ENCODE data around the gene CHCHD6. TPM values are rescaled to one million over a fixed set of nuclear protein-coding genes. Genes with fewer than 3 reads are reported as not detected.

The CHCHD6 gene
- total RNA-seq, 1 experiment from 2014 or later, result 33.0 TPM

DNA sequence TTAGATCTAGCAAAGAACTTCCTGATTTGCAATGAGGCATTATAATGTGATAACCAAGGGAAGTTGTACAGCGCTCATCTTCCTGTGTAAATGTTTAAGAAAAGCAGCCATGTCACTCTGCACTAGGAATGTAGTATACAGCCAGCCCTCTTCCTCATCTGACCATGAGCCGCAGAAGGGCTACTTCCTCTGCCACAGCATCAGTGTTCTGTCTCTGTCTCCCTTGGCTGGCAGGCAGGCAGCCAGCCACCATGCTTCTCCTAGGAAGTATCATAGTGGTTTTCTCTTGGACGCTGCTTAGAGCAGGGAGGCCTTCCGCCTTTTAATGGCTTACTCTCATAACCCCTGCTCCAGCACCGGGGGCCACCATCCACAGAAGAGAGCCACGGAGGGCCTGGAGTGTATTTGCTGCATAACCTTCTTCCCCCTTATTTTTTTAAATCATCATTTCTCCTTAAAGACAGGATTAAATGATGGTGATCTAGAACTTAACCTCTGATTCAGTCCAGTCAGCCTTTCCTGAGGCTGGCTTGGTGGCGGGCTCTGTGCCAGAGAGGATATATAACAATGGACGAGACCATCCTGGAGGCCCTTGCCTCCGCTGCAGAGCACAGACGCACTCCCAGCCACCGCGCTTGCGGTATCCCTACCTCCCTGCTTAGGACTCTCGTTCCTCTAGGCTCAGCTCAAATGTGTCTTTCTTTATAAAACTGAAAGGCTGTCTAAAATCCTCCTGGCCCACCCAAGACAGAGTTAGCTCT lies 221.6 kb downstream of the CHCHD6 start:
- no peak overlapping the region for H3K4me3 ChIP-seq (ENCODE audit: low read length)
- H3K27ac ChIP-seq (ENCODE audit: low read length), result peak overlapping the region; percentile 81
- DNase-seq (no peak), ATAC-seq (no peak)
- no peaks in the 10 kb centered on the region for H3K36me3 ChIP-seq (ENCODE audit: low read depth, low read length)
- no TSS peak for BruUV-seq (replicated peaks)
- no peak overlapping the region for H3K4me2 ChIP-seq (ENCODE audit: low read length)
- H3K27me3 ChIP-seq (ENCODE audit: low read length), result no peaks in the 10 kb centered on the region
- H3K4me1 ChIP-seq (ENCODE audit: insufficient read depth, low read length), result peaks cover 34% of the 10 kb centered on the region
- no peaks in the 10 kb centered on the region for H3K9me3 ChIP-seq (ENCODE audit: low read length)
- H3K9me2 ChIP-seq (replicated peaks; ENCODE audit: low read length), result no peaks in the 10 kb centered on the region
- no peak overlapping the region for H2AFZ ChIP-seq (ENCODE audit: low read length)
- no peaks in the 10 kb centered on the region for H3F3A ChIP-seq (ENCODE audit: low read length, unreplicated experiment)
- no peaks in the 10 kb centered on the region for H4K20me1 ChIP-seq (ENCODE audit: low read length)
- no peaks in the 10 kb centered on the region for H3K79me2 ChIP-seq (ENCODE audit: low read length)
- ChIA-PET CTCF (no interaction called here), POLR2A (ENCODE audit: unreplicated experiment) (no interaction called here)
- H3K9ac ChIP-seq (ENCODE audit: low read length), result no peak overlapping the region
- intact Hi-C loops (cut with micrococcal nuclease), result loop anchor here (5.0 kb wide), 1 partner anchor 37 kb away; no protein-coding TSS in a partner anchor
- TF ChIP-seq EZH2 (IDR thresholded peaks at IDR 0.05; ENCODE audit: low read length, unreplicated experiment), result no peak

DNA sequence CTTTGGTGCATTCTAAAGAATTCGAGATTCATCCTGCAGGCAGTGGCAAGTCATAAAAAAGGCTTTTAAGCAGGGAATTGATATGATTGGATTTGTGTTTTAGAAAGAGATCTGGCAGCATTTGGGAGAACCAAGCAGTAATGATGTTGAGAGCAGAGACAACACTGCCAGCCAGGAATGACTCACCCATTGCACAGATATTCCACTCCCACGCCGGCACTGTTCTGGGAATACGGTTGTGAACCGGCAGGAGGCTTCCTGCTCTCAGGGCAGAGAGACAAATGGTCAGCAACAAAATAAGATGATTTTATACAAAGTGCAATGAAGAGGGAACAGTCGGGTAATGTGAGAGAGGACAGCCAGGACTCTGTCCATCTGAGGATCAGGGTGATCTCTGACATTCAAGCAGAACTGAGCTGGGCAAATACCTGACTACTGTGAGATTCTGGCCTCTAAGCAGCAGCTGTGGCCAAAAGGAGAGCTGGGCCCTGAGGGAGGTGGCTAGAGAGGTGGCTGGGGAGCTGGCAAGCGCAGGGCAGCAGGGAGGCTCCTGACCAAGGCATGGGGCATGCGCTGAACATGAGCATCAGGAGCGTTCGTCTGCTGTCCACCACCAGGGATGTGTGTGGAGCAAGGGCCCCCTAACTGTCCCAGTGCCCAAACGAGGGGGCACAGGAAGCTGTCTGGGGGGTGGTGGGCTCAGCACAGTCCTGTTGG lies 222.8 kb downstream of the CHCHD6 start:
- TF ChIP-seq, protein P1, sequence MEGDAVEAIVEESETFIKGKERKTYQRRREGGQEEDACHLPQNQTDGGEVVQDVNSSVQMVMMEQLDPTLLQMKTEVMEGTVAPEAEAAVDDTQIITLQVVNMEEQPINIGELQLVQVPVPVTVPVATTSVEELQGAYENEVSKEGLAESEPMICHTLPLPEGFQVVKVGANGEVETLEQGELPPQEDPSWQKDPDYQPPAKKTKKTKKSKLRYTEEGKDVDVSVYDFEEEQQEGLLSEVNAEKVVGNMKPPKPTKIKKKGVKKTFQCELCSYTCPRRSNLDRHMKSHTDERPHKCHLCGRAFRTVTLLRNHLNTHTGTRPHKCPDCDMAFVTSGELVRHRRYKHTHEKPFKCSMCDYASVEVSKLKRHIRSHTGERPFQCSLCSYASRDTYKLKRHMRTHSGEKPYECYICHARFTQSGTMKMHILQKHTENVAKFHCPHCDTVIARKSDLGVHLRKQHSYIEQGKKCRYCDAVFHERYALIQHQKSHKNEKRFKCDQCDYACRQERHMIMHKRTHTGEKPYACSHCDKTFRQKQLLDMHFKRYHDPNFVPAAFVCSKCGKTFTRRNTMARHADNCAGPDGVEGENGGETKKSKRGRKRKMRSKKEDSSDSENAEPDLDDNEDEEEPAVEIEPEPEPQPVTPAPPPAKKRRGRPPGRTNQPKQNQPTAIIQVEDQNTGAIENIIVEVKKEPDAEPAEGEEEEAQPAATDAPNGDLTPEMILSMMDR (conservative IDR thresholded peaks at IDR 0.05; ENCODE audit: low read depth, low read length), result no peak
- no peak for TF ChIP-seq EZH2phosphoT487 (IDR thresholded peaks at IDR 0.05; ENCODE audit: borderline replicate concordance, low read length)
- TF ChIP-seq EZH2 (IDR thresholded peaks at IDR 0.05; ENCODE audit: low read length, unreplicated experiment), result no peak
- Histone ChIP-seq H3F3A (ENCODE audit: low read length, unreplicated experiment) (no peaks in the 10 kb centered on the region), H3K4me2 (ENCODE audit: low read length) (peak overlapping the region; percentile 32), H3K9ac (ENCODE audit: low read length) (peak overlapping the region; percentile 59), H3K9me3 (ENCODE audit: low read length) (no peaks in the 10 kb centered on the region), H2AFZ (ENCODE audit: low read length) (no peak overlapping the region), H3K27ac (ENCODE audit: low read length) (peak overlapping the region; percentile 81), H3K4me3 (ENCODE audit: low read length) (no peak overlapping the region), H3K27me3 (ENCODE audit: low read length) (no peaks in the 10 kb centered on the region), H3K36me3 (ENCODE audit: low read depth, low read length) (no peaks in the 10 kb centered on the region), H3K9me2 (replicated peaks; ENCODE audit: low read length) (no peaks in the 10 kb centered on the region), H3K79me2 (ENCODE audit: low read length) (no peaks in the 10 kb centered on the region), H3K4me1 (ENCODE audit: insufficient read depth, low read length) (peaks cover 40% of the 10 kb centered on the region), H4K20me1 (ENCODE audit: low read length) (no peaks in the 10 kb centered on the region)
- ATAC-seq, result peak; percentile 91
- intact Hi-C loops (cut with micrococcal nuclease), result loop anchor here (5.0 kb wide), 1 partner anchor 35 kb away; no protein-coding TSS in a partner anchor
- POLR2A ChIA-PET (ENCODE audit: unreplicated experiment), result no interaction called here
- no TSS peak for BruUV-seq (replicated peaks)
- CTCF ChIA-PET, result no interaction called here
- peak; percentile 76 for DNase-seq

DNA sequence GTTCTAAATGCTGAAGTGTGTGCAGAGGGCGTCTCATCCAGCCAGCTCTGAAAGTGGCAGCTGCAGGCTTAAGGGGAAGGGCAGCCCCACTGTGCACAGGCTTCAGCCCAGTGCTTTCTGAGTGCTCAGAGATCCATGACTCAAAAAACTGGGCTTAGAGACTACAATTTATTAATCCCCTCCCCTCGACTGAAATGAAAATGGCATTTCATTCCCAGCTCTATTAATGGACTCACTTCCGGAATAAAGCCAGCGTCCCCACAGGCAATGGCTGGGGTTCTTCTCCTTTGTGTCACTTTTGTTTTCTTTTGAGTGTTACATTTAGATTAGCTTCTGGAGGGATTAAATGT lies 223.3 kb downstream of the CHCHD6 start:
- CTCF ChIA-PET, result no interaction called here
- no peaks in the 10 kb centered on the region for H3F3A ChIP-seq (ENCODE audit: low read length, unreplicated experiment)
- no peak for ATAC-seq
- H3K4me3 ChIP-seq (ENCODE audit: low read length), result no peak overlapping the region
- TF ChIP-seq EZH2 (IDR thresholded peaks at IDR 0.05; ENCODE audit: low read length, unreplicated experiment) (no peak), EZH2phosphoT487 (IDR thresholded peaks at IDR 0.05; ENCODE audit: borderline replicate concordance, low read length) (no peak)
- TF ChIP-seq, protein P1 (conservative IDR thresholded peaks at IDR 0.05; ENCODE audit: low read depth, low read length), result no peak
- H3K4me2 ChIP-seq (ENCODE audit: low read length), result peak overlapping the region; percentile 32
- peak overlapping the region; percentile 81 for H3K27ac ChIP-seq (ENCODE audit: low read length)
- H3K36me3 ChIP-seq (ENCODE audit: low read depth, low read length), result no peaks in the 10 kb centered on the region
- H3K79me2 ChIP-seq (ENCODE audit: low read length), result no peaks in the 10 kb centered on the region
- H3K9me2 ChIP-seq (replicated peaks; ENCODE audit: low read length), result no peaks in the 10 kb centered on the region
- intact Hi-C loops (cut with micrococcal nuclease), result loop anchor here (5.0 kb wide), 1 partner anchor 35 kb away; no protein-coding TSS in a partner anchor
- no TSS peak for BruUV-seq (replicated peaks)
- H3K9ac ChIP-seq (ENCODE audit: low read length), result peak overlapping the region; percentile 59
- POLR2A ChIA-PET (ENCODE audit: unreplicated experiment), result no interaction called here
- peaks cover 46% of the 10 kb centered on the region for H3K4me1 ChIP-seq (ENCODE audit: insufficient read depth, low read length)
- H2AFZ ChIP-seq (ENCODE audit: low read length), result no peak overlapping the region
- no peaks in the 10 kb centered on the region for H3K9me3 ChIP-seq (ENCODE audit: low read length)
- no peaks in the 10 kb centered on the region for H3K27me3 ChIP-seq (ENCODE audit: low read length)
- H4K20me1 ChIP-seq (ENCODE audit: low read length), result no peaks in the 10 kb centered on the region
- DNase-seq, result no peak

Measured in PC-3 (cell line).